ENCODE results near the gene SOX1.

- no peak for TF ChIP-seq CTCF (IDR thresholded peaks at IDR 0.05; ENCODE audit: low read length)
- no peak for TF ChIP-seq EZH2 (IDR thresholded peaks at IDR 0.05; ENCODE audit: borderline replicate concordance, low read length)
These were observed 28.4 kb downstream of the SOX1 start for GRCh38 chr13:112095354-112095753.
